HPDE6-E6E7 (cell line): ENCODE measurements around the gene NIBAN1.
"Not testable (repeated sequence)": the region's sequence is repeated elsewhere in the genome, so short reads cannot be mapped to it uniquely, and the experiment has no call there.

Experiments used
- DNase-seq: peaks from one replicate; pipeline ENCODE4 v3.0.0; 2011; ENCODE audit warnings: missing footprints; ENCODE audit errors: extremely low spot score

NIBAN1 gene

GRCh38 chr1:184972315-184973055 is 1.8 kb downstream of the NIBAN1 start:
- DNase-seq: no peak

- DNase-seq: no peak
Measured at GRCh38 chr1:184971522-184972265, 2.6 kb downstream of the NIBAN1 start.

- no peak for DNase-seq
Measured at GRCh38 chr1:184970691-184971161, 3.6 kb downstream of the NIBAN1 start.

- DNase-seq: no peak
Measured at GRCh38 chr1:184966989-184967388, 7.3 kb downstream of the NIBAN1 start.

- no peak for DNase-seq
Measured at GRCh38 chr1:184965944-184966860, 8.1 kb downstream of the NIBAN1 start.

GRCh38 chr1:184965439-184965838 is 8.9 kb downstream of the NIBAN1 start:
- no peak for DNase-seq

- DNase-seq: no peak
Measured at GRCh38 chr1:184959626-184960025, 14.7 kb downstream of the NIBAN1 start.

GRCh38 chr1:184958554-184959353 is 15.6 kb downstream of the NIBAN1 start:
- DNase-seq: no peak

- DNase-seq: not testable (repeated sequence)
Measured at GRCh38 chr1:184957901-184958300, 16.4 kb downstream of the NIBAN1 start.

GRCh38 chr1:184956999-184957700 is 17.2 kb downstream of the NIBAN1 start:
- no peak for DNase-seq

- DNase-seq: peak; percentile 29
Measured at GRCh38 chr1:184954232-184954995, 19.9 kb downstream of the NIBAN1 start.

- DNase-seq: peak; percentile 71
Measured at GRCh38 chr1:184953600-184954219, 20.6 kb downstream of the NIBAN1 start.

- DNase-seq: no peak
Measured at GRCh38 chr1:184952428-184952827, 21.9 kb downstream of the NIBAN1 start.

GRCh38 chr1:184951788-184952187 is 22.5 kb downstream of the NIBAN1 start:
- no peak for DNase-seq

- no peak for DNase-seq
Measured at GRCh38 chr1:184950906-184951305, 23.4 kb downstream of the NIBAN1 start.

GRCh38 chr1:184950227-184950626 is 24.1 kb downstream of the NIBAN1 start:
- no peak for DNase-seq

- DNase-seq: no peak
Measured at GRCh38 chr1:184947497-184948256, 26.6 kb downstream of the NIBAN1 start.

GRCh38 chr1:184945678-184946412 is 28.5 kb downstream of the NIBAN1 start:
- no peak for DNase-seq
